ENCODE measurements around the gene FNDC3A. TPM values are rescaled to one million over a fixed set of nuclear protein-coding genes. Genes with fewer than 3 reads are reported as not detected.

FNDC3A gene
- total and polyA plus RNA-seq, 11 donors, result 10.1 to 38.3 (median 21.9) TPM

DNA sequence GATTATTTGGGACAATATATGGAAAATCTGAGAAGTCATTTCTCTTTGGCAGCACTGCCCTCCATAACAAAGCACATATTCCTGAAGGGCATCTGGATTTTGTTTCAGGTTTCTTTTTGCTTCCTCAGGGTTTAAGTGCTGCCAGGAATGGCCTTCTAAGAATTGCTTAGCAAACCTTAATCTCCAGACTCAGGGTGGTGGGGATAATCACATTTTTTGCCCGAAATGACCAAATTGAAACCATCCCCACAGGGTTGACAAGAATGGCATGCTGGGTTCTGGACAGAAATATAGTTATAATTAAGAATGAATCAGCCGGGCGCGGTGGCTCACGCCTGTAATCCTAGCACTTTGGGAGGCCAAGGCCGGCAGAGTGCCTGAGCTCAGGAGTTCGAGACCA, 265.6 kb downstream of the FNDC3A start:
- Histone ChIP-seq H3K4me1 (no peaks in the 10 kb centered on the region), H3K4me3 (no peak overlapping the region), H3K9me3 (no peaks in the 10 kb centered on the region), H3K27me3 (no peaks in the 10 kb centered on the region), H3K36me3 (no peaks in the 10 kb centered on the region), H3K27ac (no peak overlapping the region)
- 91 to 96% (median 96%) methylated on average over 7 of the region's 7 CpGs for WGBS, 4 donors
- no peak for TF ChIP-seq CTCF (IDR thresholded peaks at IDR 0.05)
- no peak for TF ChIP-seq POLR2A (IDR thresholded peaks at IDR 0.05)
- intact Hi-C loops (cut with DNase I), result loop anchor here in 1 of 10 donors (10.0 kb wide), 1 partner anchor 266 kb away; the partner anchor contains the start of gene FNDC3A
- ATAC-seq (no peak), DNase-seq (no peak)

- H3K4me3 ChIP-seq, result no peak overlapping the region
- H3K36me3 ChIP-seq, result peaks cover 0 to 9% (median 0%) of the 10 kb centered on the region in 9 donors
- intact Hi-C loops (cut with DNase I), result loop anchor here in 2 of 10 donors (5.0 to 10.0 kb wide), 2 partner anchors 197 to 270 kb away; partner anchors contain the start of genes CAB39L (in 1 of the 2), FNDC3A (in 1 of the 2) and SETDB2 (in 1 of the 2)
- TF ChIP-seq POLR2A (IDR thresholded peaks at IDR 0.05), result no peak
- TF ChIP-seq CTCF (IDR thresholded peaks at IDR 0.05), result no peak
- H3K4me1 ChIP-seq, result peaks cover 0 to 24% (median 14%) of the 10 kb centered on the region in 12 donors
- DNase-seq (no peak), ATAC-seq (no peak)
- no peak overlapping the region for H3K27ac ChIP-seq
- no peaks in the 10 kb centered on the region for H3K27me3 ChIP-seq
- H3K9me3 ChIP-seq, result no peaks in the 10 kb centered on the region
Measured at GRCh38 chr13:49245101-49245500, 269.4 kb downstream of the FNDC3A start.

DNA sequence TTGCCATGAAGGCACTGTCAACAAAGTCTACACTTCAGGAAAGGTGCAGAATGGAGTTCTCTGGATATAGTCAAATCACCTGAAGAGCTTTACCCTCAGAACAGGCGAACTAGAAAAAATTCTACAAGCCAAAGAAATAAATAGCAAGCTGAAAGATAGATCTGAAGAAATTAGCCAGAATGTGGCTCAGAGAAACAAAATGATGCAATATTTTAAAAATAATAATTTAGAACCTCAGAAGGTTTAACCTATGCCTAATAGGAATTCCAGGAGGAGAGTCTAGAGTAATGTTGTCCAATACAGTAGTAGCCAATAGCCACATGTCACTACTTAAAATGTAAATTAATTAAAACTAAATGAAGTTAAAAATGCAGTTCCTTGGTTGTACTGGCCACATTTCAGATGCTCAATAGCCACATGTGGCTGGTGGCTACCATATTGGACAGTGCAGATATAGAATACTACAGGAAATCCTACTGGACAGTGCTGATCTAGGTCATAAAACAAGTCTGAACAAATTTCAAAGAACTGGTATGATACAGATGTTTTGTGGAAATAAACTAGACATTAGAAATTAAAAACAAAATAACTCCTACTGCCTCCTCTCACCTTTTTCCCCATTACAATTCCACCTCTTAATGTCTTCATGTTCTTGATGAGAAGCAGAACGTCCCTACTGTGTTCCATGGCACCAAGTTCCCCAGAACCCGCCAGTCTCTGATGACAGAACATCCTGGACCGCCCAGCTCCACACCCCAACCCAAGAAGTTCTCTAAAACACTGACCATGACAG, 271.3 kb downstream of the FNDC3A start:
- peaks cover 0 to 34% (median 14%) of the 10 kb centered on the region in 12 donors for H3K4me1 ChIP-seq
- peak overlapping the region; percentile 62 to 97 (median 84) for H3K4me3 ChIP-seq
- no peaks in the 10 kb centered on the region for H3K27me3 ChIP-seq
- 25 to 26% (median 25%) methylated on average over 4 of the region's 4 CpGs for WGBS, 4 donors
- peaks cover 0 to 28% (median 5%) of the 10 kb centered on the region in 9 donors for H3K36me3 ChIP-seq
- TF ChIP-seq CTCF (IDR thresholded peaks at IDR 0.05) (no peak), POLR2A (IDR thresholded peaks at IDR 0.05) (no peak)
- DNase-seq (no peak), ATAC-seq (peak; percentile 76 to 80 (median 76))
- peak overlapping the region; percentile 74 to 93 (median 90) for H3K27ac ChIP-seq
- intact Hi-C loops (cut with DNase I), result loop anchor here in 2 of 10 donors (5.0 to 10.0 kb wide), 2 partner anchors 195 to 272 kb away; partner anchors contain the start of genes CAB39L (in 1 of the 2), FNDC3A (in 1 of the 2) and SETDB2 (in 1 of the 2)
- H3K9me3 ChIP-seq, result no peaks in the 10 kb centered on the region

All from heart left ventricle (tissue), 16 donors.